Hepatocyte (in vitro differentiated cells): ENCODE results near the gene TFDP1.

Experiments used
- EZH2 ChIP-seq: fragments of 200-600 bp; sonication (generic); IDR thresholded peaks from 2 replicates; pipeline ENCODE4 v1.6.1; 2016; ENCODE audit warnings: antibody characterized with exemption, mild to moderate bottlenecking, borderline replicate concordance
- TF ChIP-seq, protein P1 (sequence below): fragments of 200-600 bp; sonication (generic); IDR thresholded peaks from 2 replicates; pipeline ENCODE4 v1.5.1; 2016; ENCODE audit warnings: antibody characterized with exemption, mild to moderate bottlenecking; ENCODE audit not compliant: poor library complexity

DNA sequence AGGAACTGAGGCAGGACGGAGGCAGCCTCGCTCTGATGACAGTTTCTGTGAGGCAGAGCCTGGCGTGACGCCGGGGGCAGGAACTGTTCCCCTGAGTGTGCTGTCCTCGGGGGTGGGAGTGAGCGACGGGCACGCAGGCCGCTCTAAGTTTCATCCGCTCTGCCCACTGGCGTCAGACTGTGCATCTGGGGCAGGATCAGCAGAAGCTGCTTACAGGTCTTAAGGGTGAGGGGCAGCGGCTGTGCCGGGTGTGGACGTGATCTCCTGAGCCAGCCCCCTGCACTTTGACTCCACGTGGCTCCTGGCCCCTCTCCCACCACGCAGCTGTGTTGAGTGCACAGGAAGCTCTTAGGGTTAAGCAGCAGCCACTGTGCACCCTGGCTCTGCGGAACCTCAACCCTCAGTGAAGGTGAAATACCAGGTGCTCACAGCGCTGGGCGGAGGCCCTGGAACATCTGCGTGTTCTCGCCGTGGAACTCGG is 84.0 kb downstream of the TFDP1 start:
- TF ChIP-seq EZH2 = no peak
- TF ChIP-seq, protein P1, sequence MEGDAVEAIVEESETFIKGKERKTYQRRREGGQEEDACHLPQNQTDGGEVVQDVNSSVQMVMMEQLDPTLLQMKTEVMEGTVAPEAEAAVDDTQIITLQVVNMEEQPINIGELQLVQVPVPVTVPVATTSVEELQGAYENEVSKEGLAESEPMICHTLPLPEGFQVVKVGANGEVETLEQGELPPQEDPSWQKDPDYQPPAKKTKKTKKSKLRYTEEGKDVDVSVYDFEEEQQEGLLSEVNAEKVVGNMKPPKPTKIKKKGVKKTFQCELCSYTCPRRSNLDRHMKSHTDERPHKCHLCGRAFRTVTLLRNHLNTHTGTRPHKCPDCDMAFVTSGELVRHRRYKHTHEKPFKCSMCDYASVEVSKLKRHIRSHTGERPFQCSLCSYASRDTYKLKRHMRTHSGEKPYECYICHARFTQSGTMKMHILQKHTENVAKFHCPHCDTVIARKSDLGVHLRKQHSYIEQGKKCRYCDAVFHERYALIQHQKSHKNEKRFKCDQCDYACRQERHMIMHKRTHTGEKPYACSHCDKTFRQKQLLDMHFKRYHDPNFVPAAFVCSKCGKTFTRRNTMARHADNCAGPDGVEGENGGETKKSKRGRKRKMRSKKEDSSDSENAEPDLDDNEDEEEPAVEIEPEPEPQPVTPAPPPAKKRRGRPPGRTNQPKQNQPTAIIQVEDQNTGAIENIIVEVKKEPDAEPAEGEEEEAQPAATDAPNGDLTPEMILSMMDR = no peak
